IMR-90 (cell line): Measurements from ENCODE around the gene NBPF6. TPM values are rescaled to one million over a fixed set of nuclear protein-coding genes. Genes with fewer than 3 reads are reported as not detected.
"Not testable (repeated sequence)": the region's sequence is repeated elsewhere in the genome, so short reads cannot be mapped to it uniquely, and the experiment has no call there.

ENCODE experiments used
- ATAC-seq: fragments of 200-7000 bp; cut with Tn5 transposase; 2 replicates; pipeline ENCODE4 v1.9.1; 2020; ENCODE audit warnings: low read depth, mild to moderate bottlenecking, moderate library complexity
- BruUV-seq: library from RNA; stranded (reverse); fragments of 400-500 nt; replicated peaks from 2 replicates; lab custom pipeline; 2021; lab: Mats Ljungman, UMichigan
- CTCF ChIA-PET: fragments of 300-600 bp; formaldehyde crosslinking; extraction: SDS; loops from one replicate; lab custom pipeline; 2021; ENCODE audit warnings: antibody characterized with exemption; lab: Yijun Ruan, JAX
- POLR2A ChIA-PET: fragments of 300-600 bp; sonication (Branson Sonifier 250); formaldehyde crosslinking; loops from one replicate; lab custom pipeline; 2022; ENCODE audit warnings: antibody characterized with exemption; ENCODE audit not compliant: unreplicated experiment; lab: Charles Lee
- DNase-seq: peaks from one replicate; pipeline ENCODE4 v3.0.0; 2013
- H2AFZ ChIP-seq: replicated peaks from 2 replicates; pipeline ENCODE3; 2013; ENCODE audit warnings: low read length, mild to moderate bottlenecking; ENCODE audit not compliant: poor library complexity
- H2AK5ac ChIP-seq: 2 replicates; pipeline ENCODE4 v1.6.1; 2013; ENCODE audit warnings: low read depth, low read length, inconsistent platforms
- H2AK9ac ChIP-seq: replicated peaks from 2 replicates; pipeline ENCODE3; 2013; ENCODE audit warnings: mild to moderate bottlenecking, low read depth, low read length, moderate library complexity; ENCODE audit not compliant: poor library complexity
- H2BK120ac ChIP-seq: 2 replicates; pipeline ENCODE4 v1.6.1; 2013; ENCODE audit warnings: low read depth, low read length, inconsistent platforms
- H2BK15ac ChIP-seq: 3 replicates; pipeline ENCODE4 v1.6.1; 2013; ENCODE audit warnings: low read depth, low read length, inconsistent platforms
- H2BK20ac ChIP-seq: 2 replicates; pipeline ENCODE4 v1.6.1; 2013; ENCODE audit warnings: low read depth, mild to moderate bottlenecking, inconsistent platforms, low read length, moderate library complexity
- H2BK5ac ChIP-seq: 2 replicates; pipeline ENCODE4 v1.6.1; 2013; ENCODE audit warnings: mild to moderate bottlenecking, low read depth, low read length, inconsistent platforms; ENCODE audit not compliant: poor library complexity, severe bottlenecking
- H3K14ac ChIP-seq: replicated peaks from 2 replicates; pipeline ENCODE4 v1.6.1; 2013; ENCODE audit warnings: low read depth, low read length, inconsistent platforms
- H3K18ac ChIP-seq: 2 replicates; pipeline ENCODE4 v1.6.1; 2013; ENCODE audit warnings: low read depth, low read length, control low read depth
- H3K23ac ChIP-seq: 2 replicates; pipeline ENCODE4 v1.6.1; 2013; ENCODE audit warnings: low read depth, low read length, inconsistent platforms
- H3K27ac ChIP-seq: 2 replicates; pipeline ENCODE4 v1.5.1; 2013; ENCODE audit warnings: mild to moderate bottlenecking, control low read depth, low read length; ENCODE audit not compliant: insufficient read depth
- H3K27me3 ChIP-seq: 2 replicates; pipeline ENCODE4 v1.6.1; 2013; ENCODE audit warnings: low read length; ENCODE audit not compliant: control insufficient read depth, insufficient read depth
- H3K36me3 ChIP-seq: 2 replicates; pipeline ENCODE4 v1.6.1; 2013; ENCODE audit warnings: low read length, mixed read lengths; ENCODE audit not compliant: control insufficient read depth, insufficient read depth
- H3K4ac ChIP-seq: 2 replicates; pipeline ENCODE4 v1.6.1; 2013; ENCODE audit warnings: low read depth, low read length, inconsistent platforms
- H3K4me1 ChIP-seq: 2 replicates; pipeline ENCODE4 v1.6.1; 2013; ENCODE audit warnings: low read length, mixed read lengths; ENCODE audit not compliant: control insufficient read depth, insufficient read depth
- H3K4me2 ChIP-seq: 2 replicates; pipeline ENCODE4 v1.6.1; 2013; ENCODE audit warnings: low read depth, mild to moderate bottlenecking, control low read depth, low read length, moderate library complexity
- H3K4me3 ChIP-seq: 2 replicates; pipeline ENCODE4 v1.5.1; 2013; ENCODE audit warnings: low read depth, mild to moderate bottlenecking, control low read depth, low read length, moderate library complexity; ENCODE audit not compliant: insufficient read depth
- H3K56ac ChIP-seq: 2 replicates; pipeline ENCODE4 v1.6.1; 2013; ENCODE audit warnings: low read length, inconsistent platforms; ENCODE audit not compliant: insufficient read depth; ENCODE audit errors: extremely low read depth
- H3K79me1 ChIP-seq, 2 experiments: 2 replicates each; pipeline ENCODE4 v1.6.1; 2013; ENCODE audit warnings: low read length in 2 of 2, inconsistent platforms in 1 of 2, low read depth in 1 of 2
- H3K9ac ChIP-seq: 2 replicates; pipeline ENCODE4 v1.6.1; 2013; ENCODE audit warnings: low read depth, low read length, control low read depth
- H3K9me1 ChIP-seq: 2 replicates; pipeline ENCODE4 v1.6.1; 2013; ENCODE audit warnings: low read length, inconsistent platforms; ENCODE audit not compliant: insufficient read depth
- H3K9me3 ChIP-seq: 2 replicates; pipeline ENCODE4 v1.6.1; 2013; ENCODE audit warnings: low read length; ENCODE audit not compliant: control insufficient read depth, insufficient read depth
- H4K20me1 ChIP-seq: 2 replicates; pipeline ENCODE4 v1.6.1; 2013; ENCODE audit warnings: low read length, inconsistent platforms; ENCODE audit not compliant: insufficient read depth
- H4K5ac ChIP-seq: 2 replicates; pipeline ENCODE4 v1.6.1; 2013; ENCODE audit warnings: mild to moderate bottlenecking, low read depth, low read length, control low read depth
- H4K8ac ChIP-seq, 2 experiments: 2 replicates each; pipeline ENCODE4 v1.6.1; 2013; ENCODE audit warnings: low read depth in 2 of 2, low read length in 2 of 2, control low read depth in 1 of 2, inconsistent platforms in 1 of 2
- H4K91ac ChIP-seq: 2 replicates; pipeline ENCODE4 v1.6.1; 2013; ENCODE audit warnings: low read depth, low read length, inconsistent platforms; ENCODE audit not compliant: insufficient read depth
- WGBS, 2 experiments: methylation state at CpG; one replicate each; pipeline versions ENCODE4 v1.1.5 to v1.1.7; 2013; ENCODE audit warnings: missing lambda C conversion rate in 2 of 2; ENCODE audit not compliant: insufficient read length in 1 of 2; ENCODE audit errors: extremely low coverage in 2 of 2; 5-methylcytosine and 5-hydroxymethylcytosine counted together
- dilution Hi-C: fragments of 300-500 bp; cut with HindIII; formaldehyde crosslinking; loops from one replicate; pipeline ENCODE4 v1.14.3; 2018; ENCODE audit warnings: low sequenced_read_pairs; ENCODE audit not compliant: unreplicated experiment
- in situ Hi-C: fragments of 300-500 bp; cut with MboI; formaldehyde crosslinking; loops from 3 replicates; pipeline ENCODE4 v1.14.3; 2019; ENCODE audit warnings: low sequenced_read_pairs, inconsistent platforms, mixed read lengths
- intact Hi-C: fragments of 100-400 bp; cut with micrococcal nuclease; formaldehyde crosslinking; loops from 2 replicates; pipeline ENCODE4 v1.10.0; 2022
- polyA plus RNA-seq, 3 experiments: library from polyadenylated mRNA; depleted of rRNA; stranded (reverse); fragments of >200 nt; gene quantifications; 2 replicates each; pipeline ENCODE4 v1.2.3, GENCODE V29; 2012; ENCODE audit warnings: low replicate concordance in 1 of 3
- total RNA-seq: library from RNA; depleted of rRNA; stranded (reverse); fragments of >200 nt; gene quantifications from 2 replicates; pipeline ENCODE4 v1.2.3, GENCODE V29; 2012

Gene NBPF6
- total and polyA plus RNA-seq, 2 of the 4 experiments (the other 2 are of a cell fraction), result not detected

- H4K8ac ChIP-seq, BruUV-seq, H3K4ac ChIP-seq, H2BK15ac ChIP-seq, H3K23ac ChIP-seq, H3K4me3 ChIP-seq, H2BK20ac ChIP-seq, H3K4me1 ChIP-seq, in situ Hi-C loops, H3K18ac ChIP-seq, H3K36me3 ChIP-seq, H4K20me1 ChIP-seq, H3K9me1 ChIP-seq, H3K14ac ChIP-seq, H3K4me2 ChIP-seq, H2AK9ac ChIP-seq, H2BK120ac ChIP-seq, H3K79me1 ChIP-seq, H3K27ac ChIP-seq, ATAC-seq, DNase-seq, H3K9ac ChIP-seq, H4K91ac ChIP-seq, H3K56ac ChIP-seq, H3K9me3 ChIP-seq, dilution Hi-C loops, H2AFZ ChIP-seq, H2AK5ac ChIP-seq, H2BK5ac ChIP-seq, H4K5ac ChIP-seq, POLR2A ChIA-PET, intact Hi-C loops, CTCF ChIA-PET, H3K27me3 ChIP-seq: not testable (repeated sequence)
- WGBS, 2 experiments, result no CpG with 5 or more reads among the region's 2 CpGs
These were observed 4.4 kb downstream of the NBPF6 start for GRCh38 chr1:108454521-108454920.

- H2BK15ac ChIP-seq, H2BK20ac ChIP-seq, in situ Hi-C loops, H3K14ac ChIP-seq, H3K9ac ChIP-seq, H2AK5ac ChIP-seq, H4K8ac ChIP-seq, H2AK9ac ChIP-seq, H3K27me3 ChIP-seq, intact Hi-C loops, H3K4me3 ChIP-seq, H3K9me1 ChIP-seq, H3K56ac ChIP-seq, H4K20me1 ChIP-seq, H3K79me1 ChIP-seq, CTCF ChIA-PET, DNase-seq, H2AFZ ChIP-seq, H3K36me3 ChIP-seq, H2BK120ac ChIP-seq, H2BK5ac ChIP-seq, H4K91ac ChIP-seq, H4K5ac ChIP-seq, H3K4me2 ChIP-seq, H3K4me1 ChIP-seq, H3K4ac ChIP-seq, H3K23ac ChIP-seq, POLR2A ChIA-PET, BruUV-seq, H3K9me3 ChIP-seq, H3K27ac ChIP-seq, dilution Hi-C loops, H3K18ac ChIP-seq, ATAC-seq: not testable (repeated sequence)
- WGBS, 2 experiments, result no CpG with 5 or more reads among the region's 2 CpGs
These were observed 8.5 kb downstream of the NBPF6 start for GRCh38 chr1:108458661-108459060.
